HG03558 (cell line): ENCODE results near the gene ZNF329.

ENCODE experiments used
- ATAC-seq: cut with Tn5 transposase; IDR thresholded peaks from one replicate; pipeline ENCODE4 v1.9.1; 2021; ENCODE audit warnings: moderate number of reproducible peaks; ENCODE audit not compliant: unreplicated experiment; ENCODE audit errors: extremely low read depth

Gene ZNF329

GRCh38 chr19:58079792-58080191 is 70.8 kb downstream of the ZNF329 start:
- ATAC-seq = no peak
